ENCODE measurements around the gene SKP1. TPM values are rescaled to one million over a fixed set of nuclear protein-coding genes. Genes with fewer than 3 reads are reported as not detected.

The SKP1 gene
- total RNA-seq, 1 experiment from 2014 or later, result 348 TPM

- H4K8ac ChIP-seq (replicated peaks; ENCODE audit: insufficient read length, low read depth, low read length), result no peak overlapping the region
- no peak overlapping the region for H2AK5ac ChIP-seq (ENCODE audit: insufficient read length, low read length)
- no peak for DNase-seq
- H3K4ac ChIP-seq (ENCODE audit: low read depth, low read length), result no peak overlapping the region
- H3K9ac ChIP-seq (ENCODE audit: extremely low read depth, insufficient read length, low read length), result no peak overlapping the region
- no peak overlapping the region for H2BK5ac ChIP-seq (ENCODE audit: insufficient read length, low read length)
- no peak overlapping the region for H3K56ac ChIP-seq (ENCODE audit: insufficient read length, low read depth, low read length)
- no peak overlapping the region for H2AFZ ChIP-seq (ENCODE audit: low read length)
- no peak for TF ChIP-seq CTCF (conservative IDR thresholded peaks at IDR 0.05)
- H3K79me1 ChIP-seq (ENCODE audit: insufficient read depth, low read depth, low read length, poor library complexity, severe bottlenecking), result no peaks in the 10 kb centered on the region
- H3K36me3 Mint-ChIP-seq (ENCODE audit: insufficient read depth in 1 of 3, low read depth in 3 of 3), result peaks cover 0 to 10% (median 4%) of the 10 kb centered on the region in 3 experiments; a peak in 4 of 7 replicates
- no peak overlapping the region for H2BK20ac ChIP-seq (ENCODE audit: low read depth, low read length, poor library complexity, severe bottlenecking)
- no peaks in the 10 kb centered on the region; a peak in 1 of 5 replicates for H3K9me3 Mint-ChIP-seq
- H4K20me1 ChIP-seq (ENCODE audit: control insufficient read depth, insufficient read depth, insufficient read length), result peaks cover 3% of the 10 kb centered on the region
- no peak overlapping the region for H3K23ac ChIP-seq (ENCODE audit: insufficient read length, low read depth, low read length)
- H2BK15ac ChIP-seq (ENCODE audit: low read depth, low read length), result no peak overlapping the region
- no peak overlapping the region for H3K4me2 ChIP-seq (ENCODE audit: insufficient read depth, insufficient read length, low read length)
- H3K18ac ChIP-seq (ENCODE audit: insufficient read length, low read depth, low read length), result no peak overlapping the region
- H3K4me1 ChIP-seq (ENCODE audit: insufficient read depth, low read length), result no peaks in the 10 kb centered on the region
- H3K27ac ChIP-seq (ENCODE audit: insufficient read length, low read depth, low read length), result no peak overlapping the region
- H3K9me3 ChIP-seq (ENCODE audit: control insufficient read depth, low read depth, low read length), result no peaks in the 10 kb centered on the region
- H4K91ac ChIP-seq (ENCODE audit: insufficient read length, low read depth, low read length), result no peak overlapping the region
- no peak overlapping the region for H3T11ph ChIP-seq (ENCODE audit: low read length)
- H3K4me3 Mint-ChIP-seq, result no peak overlapping the region
- no peak overlapping the region for H2BK12ac ChIP-seq (ENCODE audit: insufficient read length, low read depth, low read length)
- peaks cover 14 to 16% of the 10 kb centered on the region in 2 experiments for H3K4me1 Mint-ChIP-seq
- H4K5ac ChIP-seq (ENCODE audit: insufficient read length, low read depth, low read length), result no peak overlapping the region
- no peak overlapping the region for H3K27ac Mint-ChIP-seq
- no peaks in the 10 kb centered on the region for H3K79me2 ChIP-seq (ENCODE audit: insufficient read depth, low read length)
- H3K27me3 Mint-ChIP-seq (ENCODE audit: low read depth), result peaks cover 46% of the 10 kb centered on the region
- peaks cover 22% of the 10 kb centered on the region for H3K27me3 ChIP-seq (ENCODE audit: insufficient read depth, low read length)
- no CpG with 5 or more reads among the region's 18 CpGs for WGBS (ENCODE audit: extremely low coverage, insufficient read length, low lambda C conversion rate)
- H2BK120ac ChIP-seq (ENCODE audit: low read depth, low read length, poor library complexity, severe bottlenecking), result no peak overlapping the region
- H3K14ac ChIP-seq (ENCODE audit: insufficient read depth, low read length), result no peak overlapping the region
- H3K23me2 ChIP-seq (ENCODE audit: insufficient read length, low read depth, low read length, poor library complexity, severe bottlenecking), result peaks cover 14% of the 10 kb centered on the region
These were observed 63.9 kb downstream of the SKP1 start for GRCh38 chr5:134112726-134113362.
